GM13976 (cell line): ENCODE measurements around the gene WDFY4.

Source experiments
- DNase-seq: peaks from one replicate; pipeline ENCODE4 v3.0.0; 2012; ENCODE audit warnings: low spot score
- in situ Hi-C: fragments of 300-500 bp; cut with MboI; formaldehyde crosslinking; loops from one replicate; pipeline ENCODE4 v1.12.0; 2022; ENCODE audit warnings: low sequenced_read_pairs, mixed read lengths, inconsistent platforms; ENCODE audit not compliant: unreplicated experiment
- TF ChIP-seq, protein P1 (sequence below): IDR thresholded peaks from 2 replicates; pipeline ENCODE4 v1.5.1; 2012; ENCODE audit warnings: borderline replicate concordance, mild to moderate bottlenecking; ENCODE audit not compliant: insufficient read depth; ENCODE audit errors: extremely low read depth, missing control alignments, control extremely low read depth

WDFY4 gene

DNA sequence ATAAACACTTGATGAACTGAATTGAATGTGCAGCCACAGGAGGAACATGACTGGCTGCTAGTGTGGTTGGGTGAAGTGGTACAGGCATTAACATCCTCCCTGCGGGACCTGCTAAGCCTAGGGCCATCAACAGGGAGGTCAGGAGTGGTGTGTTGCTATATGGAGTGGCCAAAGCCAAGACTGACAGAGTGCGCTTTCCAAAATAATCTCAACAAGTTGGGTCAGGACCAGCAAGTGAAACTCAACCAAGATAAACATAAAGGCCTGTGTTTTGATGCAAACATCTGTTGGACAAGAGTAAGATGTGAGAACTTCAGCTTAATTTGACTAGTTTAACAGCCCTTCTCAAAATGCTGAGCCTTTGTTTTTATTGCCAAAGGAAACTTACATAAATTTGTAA is 97.7 kb downstream of the WDFY4 start:
- in situ Hi-C loops: no loop called here
- TF ChIP-seq, protein P1, sequence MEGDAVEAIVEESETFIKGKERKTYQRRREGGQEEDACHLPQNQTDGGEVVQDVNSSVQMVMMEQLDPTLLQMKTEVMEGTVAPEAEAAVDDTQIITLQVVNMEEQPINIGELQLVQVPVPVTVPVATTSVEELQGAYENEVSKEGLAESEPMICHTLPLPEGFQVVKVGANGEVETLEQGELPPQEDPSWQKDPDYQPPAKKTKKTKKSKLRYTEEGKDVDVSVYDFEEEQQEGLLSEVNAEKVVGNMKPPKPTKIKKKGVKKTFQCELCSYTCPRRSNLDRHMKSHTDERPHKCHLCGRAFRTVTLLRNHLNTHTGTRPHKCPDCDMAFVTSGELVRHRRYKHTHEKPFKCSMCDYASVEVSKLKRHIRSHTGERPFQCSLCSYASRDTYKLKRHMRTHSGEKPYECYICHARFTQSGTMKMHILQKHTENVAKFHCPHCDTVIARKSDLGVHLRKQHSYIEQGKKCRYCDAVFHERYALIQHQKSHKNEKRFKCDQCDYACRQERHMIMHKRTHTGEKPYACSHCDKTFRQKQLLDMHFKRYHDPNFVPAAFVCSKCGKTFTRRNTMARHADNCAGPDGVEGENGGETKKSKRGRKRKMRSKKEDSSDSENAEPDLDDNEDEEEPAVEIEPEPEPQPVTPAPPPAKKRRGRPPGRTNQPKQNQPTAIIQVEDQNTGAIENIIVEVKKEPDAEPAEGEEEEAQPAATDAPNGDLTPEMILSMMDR: no peak
- no peak for DNase-seq

- TF ChIP-seq, protein P1: no peak
- no peak for DNase-seq
- in situ Hi-C loops: no loop called here
These were observed 99.4 kb downstream of the WDFY4 start for GRCh38 chr10:48784031-48784430.

GRCh38 chr10:48785796-48786195 is 101.1 kb downstream of the WDFY4 start:
- in situ Hi-C loops: no loop called here
- no peak for DNase-seq
- TF ChIP-seq, protein P1: no peak

DNA sequence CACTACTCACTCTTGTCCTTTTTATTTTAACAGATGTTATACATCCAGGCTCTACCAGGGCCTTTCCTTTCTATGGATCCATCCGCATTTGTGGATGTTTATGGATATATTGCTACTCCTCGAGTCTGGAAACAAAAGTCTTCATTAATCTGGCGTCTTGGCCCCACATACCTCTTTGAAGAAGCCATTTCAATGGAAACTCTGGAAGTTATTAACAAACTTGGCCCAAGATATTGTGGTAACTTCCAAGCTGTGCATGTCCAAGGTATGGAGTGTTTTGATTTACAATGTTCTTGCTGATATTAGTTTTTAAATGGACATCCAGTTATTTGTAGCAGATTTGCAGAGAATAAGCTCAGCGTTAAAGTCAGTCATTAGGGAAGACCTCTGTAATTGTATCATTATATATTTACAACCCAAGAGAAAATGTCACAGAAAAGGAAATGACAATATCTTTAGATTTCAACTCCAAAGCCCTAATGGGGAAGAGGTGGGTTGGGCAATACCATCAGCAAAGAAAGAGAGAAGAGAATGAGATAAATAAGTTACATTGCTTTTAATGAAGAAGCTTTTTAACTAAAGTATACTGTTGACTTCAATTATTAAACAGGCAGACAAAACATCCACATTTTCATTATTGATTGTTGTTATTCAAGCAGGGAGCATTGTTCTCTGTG is 102.1 kb downstream of the WDFY4 start:
- no peak for DNase-seq
- in situ Hi-C loops: no loop called here
- TF ChIP-seq, protein P1: no peak

DNA sequence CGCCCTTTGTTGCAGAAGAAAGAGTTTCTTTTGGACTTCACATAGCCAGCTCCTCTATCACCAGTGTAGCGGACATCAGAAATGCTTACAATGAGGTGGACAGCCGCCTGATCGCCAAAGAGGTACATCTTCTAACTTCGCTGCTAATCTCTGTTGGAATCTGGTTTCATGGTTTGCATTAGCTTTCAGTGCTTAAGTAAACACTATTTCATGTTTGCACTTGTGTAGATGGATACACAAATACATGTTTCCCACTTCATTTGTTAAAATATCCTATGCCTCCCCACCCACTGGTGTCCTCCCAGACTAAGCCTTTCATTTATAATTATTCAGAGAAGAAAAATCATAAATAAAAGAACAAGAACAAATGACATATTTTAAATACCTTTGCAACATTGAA is 103.9 kb downstream of the WDFY4 start:
- no peak for DNase-seq
- TF ChIP-seq, protein P1: no peak
- in situ Hi-C loops: no loop called here

GRCh38 chr10:48789486-48790456 is 105.1 kb downstream of the WDFY4 start:
- in situ Hi-C loops: no loop called here
- TF ChIP-seq, protein P1: no peak
- no peak for DNase-seq
